CD14-positive monocyte (primary cell): Measurements from ENCODE around the gene FAM81A. TPM values are rescaled to one million over a fixed set of nuclear protein-coding genes. Genes with fewer than 3 reads are reported as not detected.
"Not testable (repeated sequence)": the region's sequence is repeated elsewhere in the genome, so short reads cannot be mapped to it uniquely, and the experiment has no call there.

Experiments used
- DNase-seq, 3 donors: peaks; one replicate each; pipeline ENCODE4 v3.0.0-alpha.2; 2011 to 2022
- H2AFZ ChIP-seq: 2 replicates; pipeline ENCODE4 v1.6.0; 2012; ENCODE audit warnings: mild to moderate bottlenecking, low read depth, low read length, inconsistent platforms; ENCODE audit not compliant: insufficient read depth, poor library complexity, severe bottlenecking
- H3K27ac ChIP-seq, 2 donors: 1 replicate in 1 of 2; 2 replicates in 1 of 2; pipeline ENCODE4 v1.5.1; 2012 to 2013; ENCODE audit warnings: low read length in 2 of 2, control low read depth in 1 of 2, inconsistent platforms in 1 of 2, low read depth in 1 of 2, mild to moderate bottlenecking in 1 of 2
- H3K27me3 ChIP-seq, 2 donors: one replicate each; pipeline versions ENCODE4 v1.6.0 to v1.6.1; 2011 to 2013; ENCODE audit warnings: low read length in 2 of 2; ENCODE audit not compliant: control insufficient read depth in 2 of 2, insufficient read depth in 2 of 2
- H3K36me3 ChIP-seq, 2 donors: replicated peaks in 1 of 2; 1 replicate in 1 of 2; 2 replicates in 1 of 2; pipeline versions ENCODE4 v1.5.1 to v1.6.1; 2012 to 2013; ENCODE audit warnings: low read length in 2 of 2, control low read depth in 1 of 2, inconsistent platforms in 1 of 2, mild to moderate bottlenecking in 1 of 2; ENCODE audit not compliant: insufficient read depth in 2 of 2, control insufficient read depth in 1 of 2
- H3K4me1 ChIP-seq, 2 donors: 1 replicate in 1 of 2; 2 replicates in 1 of 2; pipeline versions ENCODE4 v1.5.1 to v1.6.1; 2012 to 2013; ENCODE audit warnings: low read length in 2 of 2, control low read depth in 1 of 2, inconsistent platforms in 1 of 2, mild to moderate bottlenecking in 1 of 2, moderate library complexity in 1 of 2; ENCODE audit not compliant: insufficient read depth in 2 of 2, control insufficient read depth in 1 of 2
- H3K4me2 ChIP-seq: replicated peaks from 2 replicates; pipeline ENCODE3; 2012; ENCODE audit warnings: low read length, moderate library complexity, mild to moderate bottlenecking; ENCODE audit not compliant: poor library complexity, severe bottlenecking; ENCODE audit errors: extremely low read depth
- H3K4me3 ChIP-seq, 3 experiments: fragments of 200-600 bp in 1 of 3; sonication (generic) in 1 of 3; replicated peaks in 1 of 3; 1 replicate in 2 of 3; 2 replicates in 1 of 3; pipeline ENCODE4 v1.5.1; 2011 to 2013; ENCODE audit warnings: low read length in 3 of 3, mild to moderate bottlenecking in 3 of 3, control low read depth in 2 of 3, low read depth in 2 of 3, inconsistent platforms in 1 of 3, moderate library complexity in 1 of 3
- H3K79me2 ChIP-seq: 2 replicates; pipeline ENCODE4 v1.6.0; 2012; ENCODE audit warnings: mild to moderate bottlenecking, control low read depth, inconsistent platforms, low read length, moderate library complexity; ENCODE audit not compliant: insufficient read depth
- H3K9ac ChIP-seq: 2 replicates; pipeline ENCODE4 v1.6.0; 2017; ENCODE audit warnings: low read length, mild to moderate bottlenecking; ENCODE audit not compliant: insufficient read depth, poor library complexity, severe bottlenecking
- H3K9me3 ChIP-seq, 2 donors: replicated peaks in 1 of 2; 1 replicate in 1 of 2; 2 replicates in 1 of 2; pipeline versions ENCODE4 v1.5.1 to v1.6.1; 2012 to 2013; ENCODE audit warnings: low read length in 2 of 2, control low read depth in 1 of 2; ENCODE audit not compliant: control insufficient read depth in 1 of 2, insufficient read depth in 1 of 2
- H4K20me1 ChIP-seq: 2 replicates; pipeline ENCODE4 v1.6.0; 2012; ENCODE audit warnings: mild to moderate bottlenecking, low read length, control low read depth, moderate library complexity; ENCODE audit not compliant: insufficient read depth
- H3K27ac Mint-ChIP-seq, 7 donors: one replicate each; pipeline ENCODE4 v1.8.0; 2020; ENCODE audit warnings: mild to moderate bottlenecking in 7 of 7, mixed read lengths in 7 of 7, moderate library complexity in 6 of 7, inconsistent platforms in 2 of 7
- H3K27me3 Mint-ChIP-seq, 3 donors: one replicate each; pipeline ENCODE4 v1.8.0; 2021 to 2022; ENCODE audit warnings: low read depth in 3 of 3, mild to moderate bottlenecking in 3 of 3, mixed read lengths in 3 of 3, moderate library complexity in 3 of 3, inconsistent platforms in 1 of 3
- H3K36me3 Mint-ChIP-seq, 2 donors: one replicate each; pipeline ENCODE4 v1.8.0; 2020; ENCODE audit warnings: mixed read lengths in 2 of 2, inconsistent platforms in 1 of 2, mild to moderate bottlenecking in 1 of 2
- H3K4me1 Mint-ChIP-seq: one replicate; pipeline ENCODE4 v1.8.0; 2020; ENCODE audit warnings: mild to moderate bottlenecking, mixed read lengths
- H3K4me3 Mint-ChIP-seq, 2 donors: one replicate each; pipeline ENCODE4 v1.8.0; 2020; ENCODE audit warnings: mild to moderate bottlenecking in 2 of 2, mixed read lengths in 2 of 2, moderate library complexity in 1 of 2
- H3K9me3 Mint-ChIP-seq, 7 donors: one replicate each; pipeline ENCODE4 v1.8.0; 2020 to 2022; ENCODE audit warnings: mixed read lengths in 7 of 7, mild to moderate bottlenecking in 6 of 7, moderate library complexity in 6 of 7, inconsistent platforms in 2 of 7
- WGBS: methylation state at CpG from one replicate; pipeline ENCODE4 v1.1.5; 2013; ENCODE audit warnings: missing lambda C conversion rate; ENCODE audit not compliant: insufficient coverage; 5-methylcytosine and 5-hydroxymethylcytosine counted together
- intact Hi-C, 2 donors: fragments of 100-400 bp; cut with micrococcal nuclease; formaldehyde crosslinking; loops; one replicate each; pipeline versions ENCODE4 v1.15.0 to v1.15.1; 2023
- polyA plus RNA-seq, 3 donors: library from polyadenylated mRNA; depleted of rRNA in 1 of 3; unstranded in 2 of 3; stranded (reverse) in 1 of 3; fragments of 300-500 nt in 2 of 3; fragments of >200 nt in 1 of 3; fragmentation: Illumina TruSeq in 2 of 3; gene quantifications; 1 replicate in 2 of 3; 2 replicates in 1 of 3; pipeline ENCODE4 v1.2.3, GENCODE V29; 2012 to 2021
- TF ChIP-seq, protein P1 (sequence below): fragments of 200-600 bp; IDR thresholded peaks from one replicate; pipeline ENCODE4 v1.8.0; 2022; ENCODE audit warnings: antibody characterized with exemption, mild to moderate bottlenecking

The FAM81A gene
- polyA plus RNA-seq, 3 donors: 0.40 to 0.66 TPM; not detected in 1

DNA sequence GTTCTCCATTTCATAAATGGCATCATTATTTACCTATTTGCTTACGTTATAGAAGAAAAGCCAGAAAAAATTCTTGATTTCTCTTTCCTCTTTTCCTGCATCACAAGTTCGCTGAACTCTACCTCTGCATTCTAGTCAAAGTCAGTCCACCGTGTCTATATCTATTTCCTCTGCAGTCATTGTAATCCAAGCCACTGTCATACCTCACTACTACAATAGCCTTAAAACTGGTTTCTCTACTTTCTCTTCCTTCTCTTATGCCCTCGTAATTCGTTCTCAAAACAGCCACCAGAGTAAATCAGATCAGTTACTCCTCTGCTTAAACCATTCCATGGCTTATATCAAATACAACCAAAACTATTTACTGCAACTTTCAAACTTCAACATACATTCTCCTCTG is 13.4 kb upstream of the FAM81A start:
- no peaks in the 10 kb centered on the region for H3K79me2 ChIP-seq
- H3K4me3 ChIP-seq: no peak overlapping the region
- no peaks in the 10 kb centered on the region for H4K20me1 ChIP-seq
- Mint-ChIP-seq H3K9me3 (peaks cover 0 to 10% (median under 1%) of the 10 kb centered on the region in 7 donors), H3K27ac (no peak overlapping the region), H3K27me3 (peaks cover 0 to 7% (median 3%) of the 10 kb centered on the region in 3 donors), H3K4me1 (peaks cover 20% of the 10 kb centered on the region), H3K4me3 (no peak overlapping the region), H3K36me3 (peaks cover 0 to 3% of the 10 kb centered on the region in 2 donors)
- no peaks in the 10 kb centered on the region for H3K27me3 ChIP-seq
- intact Hi-C loops: no loop called here
- TF ChIP-seq, protein P1, sequence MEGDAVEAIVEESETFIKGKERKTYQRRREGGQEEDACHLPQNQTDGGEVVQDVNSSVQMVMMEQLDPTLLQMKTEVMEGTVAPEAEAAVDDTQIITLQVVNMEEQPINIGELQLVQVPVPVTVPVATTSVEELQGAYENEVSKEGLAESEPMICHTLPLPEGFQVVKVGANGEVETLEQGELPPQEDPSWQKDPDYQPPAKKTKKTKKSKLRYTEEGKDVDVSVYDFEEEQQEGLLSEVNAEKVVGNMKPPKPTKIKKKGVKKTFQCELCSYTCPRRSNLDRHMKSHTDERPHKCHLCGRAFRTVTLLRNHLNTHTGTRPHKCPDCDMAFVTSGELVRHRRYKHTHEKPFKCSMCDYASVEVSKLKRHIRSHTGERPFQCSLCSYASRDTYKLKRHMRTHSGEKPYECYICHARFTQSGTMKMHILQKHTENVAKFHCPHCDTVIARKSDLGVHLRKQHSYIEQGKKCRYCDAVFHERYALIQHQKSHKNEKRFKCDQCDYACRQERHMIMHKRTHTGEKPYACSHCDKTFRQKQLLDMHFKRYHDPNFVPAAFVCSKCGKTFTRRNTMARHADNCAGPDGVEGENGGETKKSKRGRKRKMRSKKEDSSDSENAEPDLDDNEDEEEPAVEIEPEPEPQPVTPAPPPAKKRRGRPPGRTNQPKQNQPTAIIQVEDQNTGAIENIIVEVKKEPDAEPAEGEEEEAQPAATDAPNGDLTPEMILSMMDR: no peak
- peaks cover 8 to 11% of the 10 kb centered on the region in 2 donors for H3K4me1 ChIP-seq
- H3K27ac ChIP-seq: no peak overlapping the region
- no peak overlapping the region for H3K9ac ChIP-seq
- peaks cover 4 to 8% of the 10 kb centered on the region in 2 donors for H3K9me3 ChIP-seq
- H2AFZ ChIP-seq: no peak overlapping the region
- no peak overlapping the region for H3K4me2 ChIP-seq
- H3K36me3 ChIP-seq: no peaks in the 10 kb centered on the region
- 84% methylated on average over 5 of the region's 5 CpGs for WGBS
- DNase-seq: no peak

DNA sequence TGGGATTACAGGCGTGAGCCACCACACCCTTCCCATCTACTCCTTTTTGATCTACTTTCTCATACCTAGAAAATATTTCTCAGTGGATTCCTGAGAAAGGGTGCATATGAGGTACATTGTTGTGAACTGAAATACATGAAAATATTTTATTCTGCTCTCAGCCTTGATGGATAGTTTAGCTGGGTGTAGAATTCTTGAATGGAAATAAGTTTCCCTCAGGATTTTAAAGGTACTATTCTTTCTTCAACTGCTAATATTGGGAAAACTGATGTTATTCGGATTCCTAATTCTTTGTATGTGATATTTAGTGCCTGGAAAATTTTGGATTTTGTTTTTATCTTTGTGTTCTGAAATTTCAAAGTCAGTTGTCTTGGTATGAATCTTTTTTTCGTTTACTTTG is 9.1 kb upstream of the FAM81A start:
- H3K9me3 Mint-ChIP-seq: peaks cover 0 to 15% (median 1%) of the 10 kb centered on the region in 7 donors
- H2AFZ ChIP-seq, H3K36me3 Mint-ChIP-seq, H3K27me3 ChIP-seq, intact Hi-C loops, H3K27ac ChIP-seq, H3K9ac ChIP-seq, H3K27ac Mint-ChIP-seq, H3K9me3 ChIP-seq, H3K79me2 ChIP-seq, H3K36me3 ChIP-seq, H3K4me3 Mint-ChIP-seq, H4K20me1 ChIP-seq, H3K27me3 Mint-ChIP-seq, H3K4me3 ChIP-seq, DNase-seq, H3K4me2 ChIP-seq: not testable (repeated sequence)
- H3K4me1 ChIP-seq: peaks cover 10 to 12% of the 10 kb centered on the region in 2 donors
- no CpG with 5 or more reads among the region's 3 CpGs for WGBS
- peaks cover 16% of the 10 kb centered on the region for H3K4me1 Mint-ChIP-seq
